GM12878 (cell line): ENCODE results near the gene UGT1A7. TPM values are rescaled to one million over a fixed set of nuclear protein-coding genes. Genes with fewer than 3 reads are reported as not detected.

ENCODE experiments used
- ATAC-seq: fragments of 200-7000 bp; cut with Tn5 transposase; 3 replicates; pipeline ENCODE4 v1.9.1; 2020; ENCODE audit warnings: mild to moderate bottlenecking, moderate library complexity
- BruUV-seq: library from RNA; stranded (reverse); fragments of 400-500 nt; replicated peaks from 2 replicates; lab custom pipeline; 2021; lab: Mats Ljungman, UMichigan
- CTCF ChIA-PET: fragments of 300-600 bp; sonication (Branson Sonifier 250); formaldehyde crosslinking; extraction: SDS; loops from one replicate; lab custom pipeline; 2021; ENCODE audit warnings: inconsistent platforms; lab: Yijun Ruan, JAX
- POLR2A ChIA-PET: fragments of 350-600 bp; formaldehyde crosslinking; extraction: SDS; loops from one replicate; lab custom pipeline; 2021; ENCODE audit warnings: inconsistent platforms; lab: Charles Lee
- RAD21 ChIA-PET: fragments of 300-600 bp; sonication (Branson Sonifier 250); formaldehyde crosslinking; loops from one replicate; lab custom pipeline; 2023; ENCODE audit warnings: antibody characterized with exemption; ENCODE audit not compliant: unreplicated experiment; lab: Charles Lee
- SMC1A ChIA-PET: fragments of 300-600 bp; sonication (Branson Sonifier 250); formaldehyde crosslinking; loops from one replicate; lab custom pipeline; 2023; ENCODE audit not compliant: unreplicated experiment, uncharacterized antibody; lab: Charles Lee
- DNase-seq: peaks from one replicate; pipeline ENCODE4 v3.0.0-alpha.2; 2011; ENCODE audit warnings: low read depth, low spot score
- FAIRE-seq: peaks from 3 replicates; lab custom pipeline; 2011; peaks lifted over from hg19 to GRCh38; lab: Jason Lieb, UNC
- H2AFZ ChIP-seq: 2 replicates; pipeline ENCODE4 v1.6.0; 2011; ENCODE audit warnings: low read depth, low read length, control low read depth; ENCODE audit not compliant: control insufficient read depth
- H3K27ac ChIP-seq: 2 replicates; pipeline ENCODE4 v1.5.1; 2011; ENCODE audit warnings: control low read depth; ENCODE audit not compliant: control insufficient read depth, insufficient read depth
- H3K27me3 ChIP-seq, 2 experiments: replicated peaks in 1 of 2; 2 replicates each; pipeline versions ENCODE4 v1.6.0 to v1.6.1; 2011; ENCODE audit warnings: low read length in 1 of 2; ENCODE audit not compliant: control insufficient read depth in 2 of 2, insufficient read depth in 2 of 2
- H3K36me3 ChIP-seq, 2 experiments: 2 replicates each; pipeline ENCODE4 v1.5.1; 2011; ENCODE audit warnings: low read length in 1 of 2; ENCODE audit not compliant: control insufficient read depth in 2 of 2, insufficient read depth in 2 of 2
- H3K4me1 ChIP-seq: 2 replicates; pipeline ENCODE4 v1.6.1; 2011; ENCODE audit warnings: mild to moderate bottlenecking, low read length, moderate library complexity, mixed read lengths; ENCODE audit not compliant: control insufficient read depth, insufficient read depth
- H3K4me2 ChIP-seq: 2 replicates; pipeline ENCODE4 v1.6.0; 2011; ENCODE audit warnings: control low read depth; ENCODE audit not compliant: control insufficient read depth, insufficient read depth
- H3K4me3 ChIP-seq: fragments of 200-600 bp; sonication (generic); 2 replicates; pipeline ENCODE4 v1.5.1; 2016
- H3K79me2 ChIP-seq: 2 replicates; pipeline ENCODE4 v1.6.0; 2011; ENCODE audit warnings: low read length; ENCODE audit not compliant: control insufficient read depth, insufficient read depth
- H3K9ac ChIP-seq: 2 replicates; pipeline ENCODE4 v1.8.0; 2011; ENCODE audit warnings: low read length, control low read depth, mixed read lengths; ENCODE audit not compliant: control insufficient read depth, insufficient read depth
- H3K9me3 ChIP-seq: replicated peaks from 3 replicates; pipeline ENCODE4 v1.5.1; 2011; ENCODE audit warnings: mild to moderate bottlenecking, low read length; ENCODE audit not compliant: control insufficient read depth, insufficient read depth
- H4K20me1 ChIP-seq: 2 replicates; pipeline ENCODE4 v1.6.0; 2011; ENCODE audit not compliant: control insufficient read depth, insufficient read depth
- E2F8 ChIP-seq: fragments of 450-650 bp; IDR thresholded peaks from 2 replicates; pipeline ENCODE4 v1.6.1; 2018; ENCODE audit warnings: mild to moderate bottlenecking, low read depth, moderate library complexity; ENCODE audit not compliant: partially characterized antibody
- FOS ChIP-seq: IDR thresholded peaks from 3 replicates; pipeline ENCODE4 v1.6.1; 2011; ENCODE audit warnings: borderline replicate concordance; ENCODE audit not compliant: insufficient read length; ENCODE audit errors: extremely low read depth
- GABPA ChIP-seq: IDR thresholded peaks from 2 replicates; pipeline ENCODE4 v1.6.1; 2014; ENCODE audit warnings: antibody characterized with exemption, low read depth, mild to moderate bottlenecking, inconsistent platforms
- LARP7 ChIP-seq: fragments of 450-650 bp; IDR thresholded peaks from 2 replicates; pipeline ENCODE4 v1.6.1; 2017; ENCODE audit warnings: mild to moderate bottlenecking
- MLLT1 ChIP-seq: fragments of 450-650 bp; IDR thresholded peaks from 2 replicates; pipeline ENCODE4 v1.6.1; 2016; ENCODE audit warnings: mild to moderate bottlenecking
- POLR2AphosphoS2 ChIP-seq: IDR thresholded peaks from 2 replicates; pipeline ENCODE4 v1.6.1; 2011; ENCODE audit warnings: low read depth, mild to moderate bottlenecking, low read length, improper control_type of control experiment, moderate library complexity
- SIN3A ChIP-seq: IDR thresholded peaks from 2 replicates; pipeline ENCODE4 v1.6.1; 2012; ENCODE audit warnings: low read depth, low read length, improper control_type of control experiment
- SMAD5 ChIP-seq: IDR thresholded peaks from 2 replicates; pipeline ENCODE4 v1.6.1; 2016; ENCODE audit warnings: antibody characterized with exemption, low read depth
- TCF3 ChIP-seq: IDR thresholded peaks from 2 replicates; pipeline ENCODE4 v1.6.1; 2012; ENCODE audit warnings: low read depth, mild to moderate bottlenecking, low read length, borderline replicate concordance; ENCODE audit not compliant: insufficient read depth
- ZBTB11 ChIP-seq: fragments of 450-650 bp; formaldehyde crosslinking; IDR thresholded peaks from 2 replicates; pipeline ENCODE4 v1.5.0; 2022; ENCODE audit warnings: mild to moderate bottlenecking, missing genetic modification characterization
- ZNF274 ChIP-seq: IDR thresholded peaks from one replicate; pipeline ENCODE4 v1.8.0; 2011; ENCODE audit not compliant: insufficient read length, insufficient read depth
- ZNF592 ChIP-seq: fragments of 450-650 bp; IDR thresholded peaks from 2 replicates; pipeline ENCODE4 v1.6.1; 2017; ENCODE audit warnings: mild to moderate bottlenecking, moderate library complexity
- WGBS: methylation state at CpG from one replicate; pipeline ENCODE4 v1.1.6; 2016; ENCODE audit warnings: low lambda C conversion rate; ENCODE audit not compliant: insufficient replicate concordance, insufficient coverage; ENCODE audit errors: missing lambda C conversion rate; 5-methylcytosine and 5-hydroxymethylcytosine counted together
- in situ Hi-C: fragments of 300-500 bp; cut with MboI; formaldehyde crosslinking; loops from 9 replicates; pipeline ENCODE4 v1.14.3; 2018; ENCODE audit warnings: mixed read lengths
- intact Hi-C: fragments of 100-400 bp; cut with micrococcal nuclease; formaldehyde crosslinking; loops from one replicate; pipeline ENCODE4 v1.14.2; 2022; ENCODE audit not compliant: unreplicated experiment
- polyA plus RNA-seq, 11 experiments: library from polyadenylated mRNA; depleted of rRNA in 4 of 11; unstranded in 6 of 11; stranded (reverse) in 5 of 11; fragments of >200 nt; fragmentation: Nextera tagmentation in 4 of 11; fragmentation: Illumina TruSeq in 1 of 11; extraction: Ambion mirVana in 4 of 11; extraction: Trizol in 1 of 11; gene quantifications; 1 replicate in 1 of 11; 2 replicates in 10 of 11; pipeline versions ENCODE4 v1.2.1 to v1.2.3, GENCODE V29; 2011 to 2016; ENCODE audit warnings: inconsistent platforms in 2 of 11, missing spikeins in 2 of 11, low read depth in 1 of 11
- total RNA-seq, 4 experiments: library from RNA; depleted of rRNA in 3 of 4; stranded (reverse); fragments of >200 nt in 3 of 4; fragmentation: Illumina TruSeq in 1 of 4; extraction: Trizol in 1 of 4; gene quantifications; 2 replicates each; pipeline versions ENCODE4 v1.2.1 to v1.2.3, GENCODE V29; 2013 to 2021

UGT1A7 gene
- total and polyA plus RNA-seq, 10 of the 15 experiments (the other 5 are each of a cell fraction or from before 2014, with no cell fraction given) = not detected

- no peak for DNase-seq
- in situ Hi-C loops (no loop called here), intact Hi-C loops (no loop called here)
- no peak for ATAC-seq
- FAIRE-seq = no peak
- WGBS = 0% methylated on average over 2 of the region's 2 CpGs
- CTCF ChIA-PET = no interaction called here
- H3K4me2 ChIP-seq = no peak overlapping the region
- no peaks in the 10 kb centered on the region for H3K36me3 ChIP-seq
- H2AFZ ChIP-seq = no peak overlapping the region
- RAD21 ChIA-PET = no interaction called here
- H3K27me3 ChIP-seq = no peaks in the 10 kb centered on the region; a peak in 1 of 4 replicates
- POLR2A ChIA-PET = no interaction called here
- no peak for TF ChIP-seq LARP7
- no peak for TF ChIP-seq SMAD5
- TF ChIP-seq FOS = no peak
- no peak for TF ChIP-seq ZNF274
- no peak for TF ChIP-seq E2F8
- no peak for TF ChIP-seq ZBTB11 (CRISPR knock-in tag)
- no peak for TF ChIP-seq SIN3A
- no peak for TF ChIP-seq GABPA
- no peak for TF ChIP-seq MLLT1
- TF ChIP-seq POLR2AphosphoS2 = no peak
- no peak for TF ChIP-seq TCF3
- TF ChIP-seq ZNF592 = no peak
- no peak overlapping the region for H3K27ac ChIP-seq
- H3K4me1 ChIP-seq = no peaks in the 10 kb centered on the region
- H3K4me3 ChIP-seq = no peak overlapping the region
- H3K9ac ChIP-seq = no peak overlapping the region
- H3K9me3 ChIP-seq = no peaks in the 10 kb centered on the region
- BruUV-seq = no TSS peak
- no peaks in the 10 kb centered on the region for H4K20me1 ChIP-seq
- SMC1A ChIA-PET = no interaction called here
- H3K79me2 ChIP-seq = no peaks in the 10 kb centered on the region
These were observed 59.2 kb downstream of the UGT1A7 start for GRCh38 chr2:233740870-233741269.
